OCI-LY7 (cell line): Measurements from ENCODE around the gene TYW1. TPM values are rescaled to one million over a fixed set of nuclear protein-coding genes. Genes with fewer than 3 reads are reported as not detected.
"Not testable (repeated sequence)": the region's sequence is repeated elsewhere in the genome, so short reads cannot be mapped to it uniquely, and the experiment has no call there.

ENCODE experiments used
- BruUV-seq: library from RNA; stranded (reverse); fragments of 400-500 nt; replicated peaks from 2 replicates; lab custom pipeline; 2021; lab: Mats Ljungman, UMichigan
- CTCF ChIA-PET: fragments of 300-600 bp; sonication (Branson Sonifier 250); formaldehyde crosslinking; loops from one replicate; lab custom pipeline; 2022; ENCODE audit warnings: antibody characterized with exemption; ENCODE audit not compliant: unreplicated experiment; lab: Charles Lee
- POLR2A ChIA-PET: fragments of 300-600 bp; sonication (Branson Sonifier 250); formaldehyde crosslinking; loops from one replicate; lab custom pipeline; 2022; ENCODE audit warnings: antibody characterized with exemption; lab: Charles Lee
- DNase-seq: peaks from one replicate; pipeline ENCODE4 v3.0.0-alpha.2; 2015; ENCODE audit warnings: low spot score
- H2AFZ ChIP-seq: fragments of 200-600 bp; sonication (generic), shearing (Covaris generic); 2 replicates; pipeline ENCODE4 v1.6.1; 2014; ENCODE audit warnings: mild to moderate bottlenecking, antibody characterized with exemption, low read length, moderate library complexity
- H3K27ac ChIP-seq: fragments of 200-600 bp; sonication (generic); 2 replicates; pipeline ENCODE4 v1.5.1; 2014; ENCODE audit warnings: mixed run types, low read depth, mild to moderate bottlenecking, moderate library complexity, low read length, inconsistent platforms; ENCODE audit not compliant: poor library complexity, severe bottlenecking
- H3K36me3 ChIP-seq: fragments of 200-600 bp; sonication (generic); 2 replicates; pipeline ENCODE4 v1.6.1; 2014; ENCODE audit warnings: mild to moderate bottlenecking, antibody characterized with exemption, low read length, moderate library complexity, mixed read lengths; ENCODE audit not compliant: insufficient read depth
- H3K4me1 ChIP-seq: fragments of 200-600 bp; sonication (generic); 2 replicates; pipeline ENCODE4 v1.5.1; 2014; ENCODE audit warnings: mild to moderate bottlenecking, low read length; ENCODE audit not compliant: insufficient read depth, poor library complexity, severe bottlenecking
- H3K4me2 ChIP-seq: fragments of 200-600 bp; sonication (generic); 2 replicates; pipeline ENCODE4 v1.6.1; 2014; ENCODE audit warnings: mild to moderate bottlenecking, low read length
- H3K4me3 ChIP-seq: fragments of 200-600 bp; sonication (generic); 2 replicates; pipeline ENCODE4 v1.5.1; 2014; ENCODE audit warnings: mild to moderate bottlenecking, low read depth, low read length; ENCODE audit not compliant: poor library complexity, severe bottlenecking
- H3K79me2 ChIP-seq: fragments of 200-600 bp; sonication (generic); 2 replicates; pipeline ENCODE4 v1.6.1; 2016; ENCODE audit warnings: low read depth, mild to moderate bottlenecking, low read length, moderate library complexity, mixed read lengths; ENCODE audit not compliant: insufficient read depth
- H3K9me2 ChIP-seq: fragments of 200-600 bp; sonication (generic); 2 replicates; pipeline ENCODE4 v1.6.1; 2016; ENCODE audit warnings: mild to moderate bottlenecking, low read length, mixed read lengths; ENCODE audit not compliant: insufficient read depth
- H3K9me3 ChIP-seq: fragments of 200-600 bp; sonication (generic); 2 replicates; pipeline ENCODE4 v1.6.1; 2014; ENCODE audit warnings: mild to moderate bottlenecking, mixed run types, low read length, mixed read lengths
- H4K20me1 ChIP-seq: fragments of 200-600 bp; sonication (generic); 2 replicates; pipeline ENCODE4 v1.6.1; 2014; ENCODE audit warnings: mild to moderate bottlenecking, antibody characterized with exemption, low read length, moderate library complexity, mixed read lengths; ENCODE audit not compliant: insufficient read depth
- CTCF ChIP-seq: fragments of 200-600 bp; sonication (generic); conservative IDR thresholded peaks from 2 replicates; pipeline ENCODE4 v1.5.1; 2014; ENCODE audit warnings: mild to moderate bottlenecking, antibody characterized with exemption, low read length, moderate library complexity, mixed read lengths
- EZH2phosphoT487 ChIP-seq: fragments of 200-600 bp; sonication (generic); IDR thresholded peaks from 2 replicates; pipeline ENCODE4 v1.6.1; 2018; ENCODE audit warnings: low read depth, borderline replicate concordance, mild to moderate bottlenecking, mixed run types, antibody characterized with exemption, low read length, moderate library complexity, mixed read lengths
- intact Hi-C: fragments of 100-400 bp; cut with micrococcal nuclease; formaldehyde crosslinking; loops from one replicate; pipeline ENCODE4 v1.10.0; 2022; ENCODE audit not compliant: unreplicated experiment
- total RNA-seq, 2 experiments: library from RNA; depleted of rRNA in 1 of 2; stranded (reverse); fragments of >200 nt in 1 of 2; shearing (Covaris generic) in 1 of 2; gene quantifications; 2 replicates each; pipeline ENCODE4 v1.2.3, GENCODE V29; 2014 to 2022

TYW1 gene
- total RNA-seq, 2 experiments from 2014 or later: 17.3 to 22.3 TPM

- H3K9me2 ChIP-seq: no peaks in the 10 kb centered on the region
- H3K4me2 ChIP-seq: no peak overlapping the region
- H3K79me2 ChIP-seq: no peaks in the 10 kb centered on the region
- H3K4me1 ChIP-seq: no peaks in the 10 kb centered on the region
- DNase-seq: no peak
- no peak for TF ChIP-seq EZH2phosphoT487
- no peak for TF ChIP-seq CTCF
- H3K27ac ChIP-seq: no peak overlapping the region
- BruUV-seq: no TSS peak
- intact Hi-C loops: no loop called here
- no peak overlapping the region for H3K4me3 ChIP-seq
- peaks cover 27% of the 10 kb centered on the region for H3K36me3 ChIP-seq
- no peak overlapping the region for H2AFZ ChIP-seq
- no peaks in the 10 kb centered on the region for H3K9me3 ChIP-seq
- ChIA-PET POLR2A (interaction anchor here (0.6 to 0.7 kb wide), 2 partner anchors 58 to 438 kb away, joined by 3 read pairs; no protein-coding TSS in a partner anchor), CTCF (no interaction called here)
- H4K20me1 ChIP-seq: no peaks in the 10 kb centered on the region
Observed at GRCh38 chr7:66964411-66964810, 32.2 kb upstream of the TYW1 start.

GRCh38 chr7:66967029-66967428 lies 29.6 kb upstream of the TYW1 start:
- intact Hi-C loops: no loop called here
- Histone ChIP-seq H3K9me2 (no peaks in the 10 kb centered on the region), H4K20me1 (no peaks in the 10 kb centered on the region), H3K27ac (no peak overlapping the region), H3K4me2 (no peak overlapping the region), H3K4me1 (no peaks in the 10 kb centered on the region), H3K79me2 (no peaks in the 10 kb centered on the region), H3K36me3 (peaks cover 8% of the 10 kb centered on the region), H3K9me3 (no peaks in the 10 kb centered on the region), H3K4me3 (no peak overlapping the region), H2AFZ (no peak overlapping the region)
- ChIA-PET POLR2A (no interaction called here), CTCF (no interaction called here)
- no TSS peak for BruUV-seq
- TF ChIP-seq CTCF (no peak), EZH2phosphoT487 (no peak)
- peak; percentile 16 for DNase-seq

- H3K79me2 ChIP-seq, BruUV-seq, intact Hi-C loops, H3K36me3 ChIP-seq, H3K4me3 ChIP-seq, H3K4me2 ChIP-seq, H4K20me1 ChIP-seq, H3K9me2 ChIP-seq, CTCF ChIA-PET, H3K27ac ChIP-seq, H3K9me3 ChIP-seq, H3K4me1 ChIP-seq, H2AFZ ChIP-seq, DNase-seq: not testable (repeated sequence)
- POLR2A ChIA-PET: interaction anchor here (0.7 to 0.9 kb wide), 2 partner anchors 11 to 17 kb away, joined by 3 to 5 read pairs; no protein-coding TSS in a partner anchor
Observed at GRCh38 chr7:66969001-66969400, 27.6 kb upstream of the TYW1 start.
